Cardiac fibroblast (primary cell): ENCODE measurements around the gene ZNF165.
"Not testable (repeated sequence)": the region's sequence is repeated elsewhere in the genome, so short reads cannot be mapped to it uniquely, and the experiment has no call there.

Experiments
- DNase-seq, 2 donors: peaks; one replicate each; pipeline versions ENCODE4 v3.0.0 to v3.0.0-alpha.2; 2010; ENCODE audit warnings: low read depth in 2 of 2
- H3K4me3 ChIP-seq, 2 donors: replicated peaks in 1 of 2; 1 replicate in 1 of 2; 2 replicates in 1 of 2; pipeline ENCODE4 v1.5.1; 2011; ENCODE audit warnings: low read depth in 2 of 2, low read length in 2 of 2, mild to moderate bottlenecking in 2 of 2, moderate library complexity in 1 of 2
- TF ChIP-seq, protein P1 (sequence below): IDR thresholded peaks from one replicate; pipeline ENCODE4 v1.5.1; 2011; ENCODE audit warnings: low read depth, mild to moderate bottlenecking, low read length, inconsistent platforms

The ZNF165 gene

DNA sequence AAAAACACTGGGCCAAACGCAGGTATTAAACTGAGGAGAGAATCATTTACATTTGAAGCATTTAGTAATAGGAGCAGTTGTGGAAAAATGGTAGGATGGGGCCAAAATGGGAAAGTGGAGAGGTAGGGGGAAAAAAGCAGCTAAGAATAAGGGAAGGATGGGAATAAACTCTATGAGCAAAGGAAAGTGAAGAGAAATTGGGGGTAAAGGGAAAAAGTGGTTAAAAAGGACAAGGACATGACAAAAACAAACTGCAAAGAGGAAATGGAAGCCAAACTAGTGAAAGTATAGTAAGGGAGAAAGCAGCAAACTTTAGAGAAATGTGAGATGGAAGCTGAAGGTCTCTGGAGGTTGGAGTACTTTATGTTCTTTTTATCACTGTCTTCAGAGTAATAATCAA lies 37.8 kb downstream of the ZNF165 start:
- H3K4me3 ChIP-seq: no peak overlapping the region
- TF ChIP-seq, protein P1, sequence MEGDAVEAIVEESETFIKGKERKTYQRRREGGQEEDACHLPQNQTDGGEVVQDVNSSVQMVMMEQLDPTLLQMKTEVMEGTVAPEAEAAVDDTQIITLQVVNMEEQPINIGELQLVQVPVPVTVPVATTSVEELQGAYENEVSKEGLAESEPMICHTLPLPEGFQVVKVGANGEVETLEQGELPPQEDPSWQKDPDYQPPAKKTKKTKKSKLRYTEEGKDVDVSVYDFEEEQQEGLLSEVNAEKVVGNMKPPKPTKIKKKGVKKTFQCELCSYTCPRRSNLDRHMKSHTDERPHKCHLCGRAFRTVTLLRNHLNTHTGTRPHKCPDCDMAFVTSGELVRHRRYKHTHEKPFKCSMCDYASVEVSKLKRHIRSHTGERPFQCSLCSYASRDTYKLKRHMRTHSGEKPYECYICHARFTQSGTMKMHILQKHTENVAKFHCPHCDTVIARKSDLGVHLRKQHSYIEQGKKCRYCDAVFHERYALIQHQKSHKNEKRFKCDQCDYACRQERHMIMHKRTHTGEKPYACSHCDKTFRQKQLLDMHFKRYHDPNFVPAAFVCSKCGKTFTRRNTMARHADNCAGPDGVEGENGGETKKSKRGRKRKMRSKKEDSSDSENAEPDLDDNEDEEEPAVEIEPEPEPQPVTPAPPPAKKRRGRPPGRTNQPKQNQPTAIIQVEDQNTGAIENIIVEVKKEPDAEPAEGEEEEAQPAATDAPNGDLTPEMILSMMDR: no peak
- DNase-seq: no peak

DNA sequence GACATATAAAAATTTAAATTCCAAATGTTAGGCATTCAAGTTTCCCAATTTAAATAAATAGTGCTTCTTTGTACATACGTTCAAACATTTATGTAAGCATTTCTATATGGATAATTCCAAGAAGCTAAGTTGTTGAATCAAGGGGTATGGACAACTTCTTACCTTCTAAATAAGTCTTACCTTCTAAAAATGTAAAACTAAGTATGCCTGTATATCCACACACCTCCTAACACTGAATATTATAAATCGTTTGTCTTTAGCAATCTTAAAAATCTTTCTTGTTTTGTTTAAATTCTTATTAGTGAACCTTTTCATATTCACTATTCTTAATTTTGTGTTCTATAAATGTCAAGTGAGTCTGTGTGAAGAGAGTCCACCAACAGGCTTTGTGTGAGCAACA lies 41.5 kb downstream of the ZNF165 start:
- no peak for DNase-seq
- H3K4me3 ChIP-seq: no peak overlapping the region
- TF ChIP-seq, protein P1: no peak

DNA sequence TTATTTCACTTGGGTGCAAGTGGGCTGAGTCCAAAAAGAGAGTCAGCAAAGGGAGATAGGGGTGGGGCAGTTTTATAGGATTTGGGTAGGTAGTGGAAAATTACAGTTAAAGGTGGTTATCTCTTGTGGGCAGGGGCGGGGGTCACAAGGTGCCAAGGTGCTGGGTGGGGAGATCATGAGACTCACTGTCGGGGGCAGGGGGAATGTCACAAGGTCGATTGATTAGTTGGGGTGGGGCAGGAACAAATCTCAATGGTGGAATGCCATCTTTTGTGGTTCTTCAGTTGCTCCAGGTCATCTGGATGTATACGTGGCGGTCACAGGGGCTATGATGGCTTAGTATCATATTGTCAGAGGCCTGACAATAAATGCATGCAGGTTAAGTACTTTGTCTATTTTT lies 41.9 kb downstream of the ZNF165 start:
- DNase-seq, H3K4me3 ChIP-seq: not testable (repeated sequence)

DNA sequence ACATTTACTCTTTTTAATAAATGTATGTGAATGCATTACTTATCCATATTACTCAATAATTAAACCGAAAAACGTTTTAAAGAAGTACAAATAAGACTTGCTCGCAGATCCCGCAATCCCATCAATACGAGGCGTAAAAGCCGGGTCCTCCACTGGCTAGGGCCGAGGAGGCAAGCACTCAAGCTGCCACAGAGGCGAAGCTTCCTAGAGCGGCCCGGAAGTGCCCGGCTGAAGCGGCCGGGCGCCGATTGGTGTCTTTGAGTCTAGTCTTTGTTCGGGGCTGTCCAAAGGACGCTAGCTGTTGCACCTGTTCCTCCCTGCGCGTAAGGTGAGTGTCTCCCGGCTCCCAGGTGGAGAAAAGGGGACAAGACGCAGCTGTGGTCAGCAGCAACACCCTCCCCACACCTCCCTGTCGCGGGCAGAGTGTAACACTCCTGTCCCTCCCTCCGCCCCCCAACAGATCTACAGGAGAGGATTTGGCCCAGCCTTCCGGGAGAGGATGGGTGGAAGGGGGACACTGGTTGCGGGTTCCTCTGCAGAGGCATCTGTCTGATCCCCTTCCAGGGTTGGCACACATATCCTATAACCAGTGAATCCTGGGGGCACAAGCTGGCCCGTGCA lies 44.1 kb downstream of the ZNF165 start, which contains the start of gene ZSCAN16:
ZSCAN16 (plus strand) TSS at position 260 of the 621 bp plus-strand sequence. CDS start 835 bp downstream, outside the sequence.
- peak; percentile 86 to 89 for DNase-seq
- TF ChIP-seq, protein P1: no peak
- peak within 1 kb of the TSS; percentile 58 to 63 for H3K4me3 ChIP-seq

DNA sequence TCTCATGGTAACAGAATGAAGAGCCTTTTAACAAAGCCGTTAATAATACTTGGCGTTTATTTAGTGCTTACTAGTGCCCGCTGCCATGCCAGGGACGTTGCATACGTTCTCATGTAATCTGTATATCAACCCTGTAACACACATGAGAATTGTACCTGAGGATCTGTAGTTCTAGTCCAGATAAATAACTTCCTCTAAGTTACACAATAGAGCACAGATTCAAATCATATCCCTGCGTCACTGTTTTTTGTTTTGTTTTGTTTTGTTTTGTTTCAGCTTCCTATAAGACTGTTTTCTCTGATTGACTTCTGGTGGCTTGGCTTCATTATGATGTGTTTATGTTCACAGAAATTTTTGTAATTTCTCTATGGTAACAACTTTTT lies 44.6 kb downstream of the ZNF165 start:
- TF ChIP-seq, protein P1: no peak
- peak overlapping the region; percentile 58 to 63 for H3K4me3 ChIP-seq
- no peak for DNase-seq

DNA sequence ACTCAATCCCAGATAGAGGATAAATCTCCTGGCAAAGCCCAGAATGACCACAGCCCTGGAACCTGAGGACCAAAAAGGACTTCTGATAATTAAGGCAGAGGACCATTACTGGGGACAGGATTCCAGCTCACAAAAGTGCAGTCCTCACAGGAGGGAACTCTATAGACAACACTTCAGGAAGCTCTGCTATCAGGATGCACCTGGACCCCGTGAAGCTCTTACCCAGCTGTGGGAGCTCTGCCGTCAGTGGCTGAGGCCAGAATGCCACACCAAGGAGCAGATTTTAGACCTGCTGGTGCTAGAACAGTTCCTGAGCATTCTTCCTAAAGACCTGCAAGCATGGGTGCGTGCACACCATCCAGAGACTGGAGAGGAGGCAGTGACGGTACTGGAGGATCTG lies 45.0 kb downstream of the ZNF165 start:
- TF ChIP-seq, protein P1: no peak
- H3K4me3 ChIP-seq: no peak overlapping the region
- DNase-seq: no peak

DNA sequence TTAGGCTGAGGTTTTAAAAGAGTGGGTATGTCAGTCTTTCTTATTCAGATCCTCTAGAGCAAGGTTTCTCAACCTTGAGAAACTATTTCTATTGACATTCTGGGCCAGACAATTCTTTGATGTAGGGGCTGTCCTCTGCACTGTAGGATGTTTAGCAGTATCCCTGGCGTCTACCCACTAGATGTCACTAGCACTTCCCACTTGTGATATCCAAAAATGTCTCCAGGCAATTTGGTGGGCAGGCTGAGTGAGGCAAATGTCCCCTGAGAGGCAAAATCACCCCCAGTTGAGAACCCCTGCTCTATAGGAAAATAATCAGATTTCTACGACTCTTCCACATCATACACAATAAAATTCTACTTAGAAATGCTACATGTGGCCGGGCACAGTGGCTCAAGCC lies 53.6 kb downstream of the ZNF165 start:
- TF ChIP-seq, protein P1: peak; percentile 55
- H3K4me3 ChIP-seq: no peak overlapping the region
- peak; percentile 61 to 65 for DNase-seq
